Hematopoietic multipotent progenitor cell treated with erythropoietin and hydrocortisone succinate and interleukin-3 and kit ligand, for 4 days (in vitro differentiated cells): ENCODE measurements around the gene PCF11.
A peak's percentile ranks its signal among the peaks of the same experiment; 100 is the strongest.

ENCODE experiments used
- DNase-seq: peaks from one replicate; pipeline ENCODE4 v3.0.0-alpha.2; 2015

Gene PCF11

DNA sequence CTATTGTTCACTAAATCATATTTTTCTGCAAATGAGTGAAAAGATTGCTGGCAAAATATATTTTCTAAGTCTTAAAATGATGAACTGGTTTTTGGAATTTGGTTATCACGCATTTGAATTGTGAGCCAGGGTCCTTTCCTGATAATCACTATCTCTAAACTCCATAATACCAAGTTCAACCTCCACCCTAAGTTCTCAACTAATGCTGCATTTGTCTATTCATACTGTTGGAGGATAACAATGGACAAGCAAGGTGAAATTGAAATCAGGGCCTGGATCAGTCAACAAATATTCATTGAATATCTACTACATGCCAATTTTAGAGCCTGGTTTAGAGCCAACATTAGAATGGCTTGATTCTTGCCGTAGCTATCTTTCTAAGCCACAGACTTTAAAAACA is 4.7 kb upstream of the PCF11 start:
- DNase-seq: peak; percentile 24

DNA sequence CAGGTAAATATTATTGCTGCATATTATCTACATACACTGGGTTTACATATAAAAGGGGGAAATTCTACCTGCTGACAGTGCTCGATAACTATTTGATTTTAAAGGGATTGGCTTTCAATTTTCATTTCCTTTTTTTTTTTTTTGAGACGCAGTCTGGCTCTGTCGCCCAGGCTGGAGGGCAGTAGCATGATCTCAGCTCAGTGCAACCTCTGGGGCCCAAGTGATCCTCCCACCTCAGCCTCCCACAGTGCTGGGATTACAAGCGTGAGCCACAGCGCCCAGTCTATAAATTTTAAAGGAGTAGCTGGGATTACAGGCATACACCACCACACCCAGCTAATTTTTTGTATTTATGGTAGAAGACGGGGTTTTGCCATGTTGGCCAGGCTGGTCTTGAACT is 3.2 kb upstream of the PCF11 start:
- DNase-seq: no peak

- peak; percentile 100 for DNase-seq
Measured at GRCh38 chr11:83156144-83156995, 561 bp upstream of the PCF11 start.

DNA sequence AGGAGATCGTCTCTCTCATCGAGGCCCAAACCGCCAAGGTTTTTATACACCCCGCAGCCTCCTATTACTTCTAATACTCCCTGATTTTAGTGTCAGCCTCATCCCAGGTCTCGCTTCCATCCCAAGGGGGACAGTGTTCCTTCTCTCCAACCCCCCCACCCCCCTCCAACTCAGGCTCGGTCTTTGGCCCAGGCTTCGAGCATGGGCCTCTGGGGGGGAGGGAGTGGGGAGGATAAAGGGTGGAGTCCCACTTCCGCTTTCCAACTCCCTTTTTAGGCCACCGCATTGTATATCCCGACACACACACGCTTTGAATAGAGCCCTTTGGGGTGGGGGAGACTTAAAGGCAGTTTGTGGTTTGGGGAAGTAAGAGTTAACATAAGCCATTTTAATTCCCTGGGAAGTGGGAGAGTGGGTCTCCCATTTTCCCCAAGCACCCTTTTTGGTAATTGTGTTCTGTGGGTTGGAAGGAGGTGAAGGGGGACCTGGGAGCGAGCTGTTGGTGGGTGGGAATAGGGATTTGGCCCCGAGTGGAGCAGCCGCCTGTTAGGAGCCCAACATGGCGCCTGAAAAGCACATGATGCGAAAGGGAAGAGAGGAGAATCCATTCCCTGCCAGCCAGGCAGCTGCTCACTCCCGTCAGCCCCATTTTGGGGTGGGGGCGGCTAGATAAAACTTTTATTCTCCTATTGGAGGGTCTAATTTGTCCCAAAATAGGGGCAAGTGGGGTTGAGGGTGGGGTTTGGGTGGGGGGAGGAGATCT is 844 bp downstream of the PCF11 start:
- DNase-seq: peak; percentile 91

DNA sequence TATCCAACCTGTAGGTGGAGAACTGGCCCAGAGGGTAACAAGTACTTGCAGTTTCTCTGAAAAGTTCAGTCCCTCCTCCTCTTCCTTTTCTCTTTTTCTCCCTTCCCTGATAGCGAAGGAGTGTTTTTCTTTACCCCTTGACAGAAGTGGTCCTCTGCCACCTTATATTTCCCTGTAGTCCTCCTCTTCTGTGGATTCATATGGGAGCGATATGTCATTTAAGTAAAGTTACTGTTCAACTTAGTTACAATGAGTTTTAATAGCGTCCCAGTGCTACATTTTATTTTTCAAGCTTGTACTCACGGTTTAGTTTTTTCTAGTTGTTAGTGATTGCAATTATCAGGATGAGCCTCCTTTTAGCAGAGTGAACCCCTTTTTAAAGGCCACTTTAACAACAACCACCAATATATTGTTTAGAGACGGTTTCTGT is 1.4 kb downstream of the PCF11 start:
- DNase-seq: no peak

DNA sequence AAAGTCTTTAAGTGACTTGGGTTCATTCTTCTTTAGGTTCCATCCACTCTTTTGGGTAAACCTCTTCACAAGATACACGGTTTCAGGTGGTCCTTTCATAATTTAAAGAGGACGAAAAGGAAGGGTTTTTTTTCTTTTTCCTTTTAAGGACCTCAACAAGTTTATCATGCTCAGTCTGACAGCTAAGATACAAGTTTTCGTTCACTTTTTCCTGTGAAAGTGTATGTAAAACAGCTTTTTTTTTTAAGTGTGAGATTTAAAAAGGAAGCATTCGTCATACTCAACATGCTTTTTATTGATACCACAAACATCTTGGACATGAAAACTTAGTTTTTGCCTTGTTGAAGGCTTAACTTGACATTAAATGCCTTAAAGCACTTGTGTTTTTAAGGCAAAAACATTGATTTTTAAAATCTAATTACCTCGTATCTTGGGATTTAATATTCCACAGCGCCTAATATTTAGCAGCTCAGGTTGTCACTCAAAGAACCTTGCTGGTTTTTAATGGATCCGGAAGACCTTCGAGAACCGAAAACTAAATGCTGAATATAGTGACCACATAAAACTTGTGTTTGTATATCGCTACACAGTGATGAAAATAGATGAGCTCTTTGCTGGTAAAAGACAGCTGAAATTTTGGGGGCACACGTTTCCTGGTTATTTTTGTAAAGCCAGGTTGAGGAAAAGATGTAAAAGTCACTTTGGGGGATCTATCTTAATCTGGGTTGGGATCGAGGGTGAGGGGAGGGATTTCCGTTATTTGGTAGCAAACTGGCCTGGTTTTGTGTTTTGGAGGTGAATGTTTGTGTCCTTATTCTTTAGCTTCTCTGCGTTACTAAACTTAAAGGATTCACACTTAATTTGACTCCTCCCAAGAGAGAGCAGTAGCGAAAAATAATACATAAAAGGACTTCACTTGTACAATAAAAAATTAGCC is 2.3 kb downstream of the PCF11 start:
- no peak for DNase-seq

DNA sequence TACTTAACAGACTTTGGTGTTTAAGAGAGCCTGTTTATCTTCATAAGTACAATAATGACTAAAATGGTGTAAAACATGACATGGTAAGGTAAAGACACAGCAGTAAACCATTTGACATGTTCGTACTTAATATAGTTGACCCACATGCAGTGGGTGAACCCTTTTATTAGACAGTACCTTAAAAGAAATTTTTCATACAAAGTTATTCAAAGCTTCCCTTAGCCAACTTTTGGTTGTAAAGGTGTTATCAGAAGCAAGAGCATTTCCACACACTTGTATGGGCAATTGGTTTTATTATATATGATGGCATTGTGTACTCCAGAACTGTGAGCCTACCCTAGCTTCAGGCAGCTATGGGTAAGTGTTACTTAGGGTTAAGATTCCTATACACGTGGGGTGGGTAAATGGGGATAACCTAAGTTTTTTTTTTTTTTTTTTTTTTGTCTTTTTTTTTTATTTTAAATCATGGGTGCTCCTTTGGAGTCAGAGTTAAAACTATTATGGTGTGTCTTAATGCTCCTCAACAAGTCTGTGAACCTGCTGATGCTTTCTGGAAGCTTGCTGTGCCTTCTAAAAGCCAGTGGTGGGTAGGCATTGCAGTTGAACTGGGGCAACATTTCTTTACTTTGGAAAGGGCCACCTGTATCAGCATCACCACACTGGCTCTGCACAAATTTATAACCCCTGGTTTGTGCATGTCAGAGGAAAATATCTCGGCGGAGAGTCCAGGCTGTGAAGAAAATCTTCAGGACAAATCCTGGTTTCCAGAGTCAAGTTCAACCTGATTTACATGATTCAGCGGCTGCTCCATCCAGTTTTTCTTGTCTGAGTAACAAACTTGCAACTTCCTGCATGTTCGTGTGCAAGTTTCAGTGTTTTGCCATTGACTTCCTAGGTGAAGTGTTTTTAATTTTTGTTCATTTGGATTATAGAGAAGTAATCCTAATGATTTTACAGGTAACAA is 3.3 kb downstream of the PCF11 start:
- DNase-seq: peak; percentile 35

GRCh38 chr11:83161610-83162199 is 4.8 kb downstream of the PCF11 start:
- no peak for DNase-seq

GRCh38 chr11:83162377-83162776 is 5.4 kb downstream of the PCF11 start:
- peak; percentile 29 for DNase-seq

GRCh38 chr11:83166193-83166866 is 9.4 kb downstream of the PCF11 start:
- no peak for DNase-seq

DNA sequence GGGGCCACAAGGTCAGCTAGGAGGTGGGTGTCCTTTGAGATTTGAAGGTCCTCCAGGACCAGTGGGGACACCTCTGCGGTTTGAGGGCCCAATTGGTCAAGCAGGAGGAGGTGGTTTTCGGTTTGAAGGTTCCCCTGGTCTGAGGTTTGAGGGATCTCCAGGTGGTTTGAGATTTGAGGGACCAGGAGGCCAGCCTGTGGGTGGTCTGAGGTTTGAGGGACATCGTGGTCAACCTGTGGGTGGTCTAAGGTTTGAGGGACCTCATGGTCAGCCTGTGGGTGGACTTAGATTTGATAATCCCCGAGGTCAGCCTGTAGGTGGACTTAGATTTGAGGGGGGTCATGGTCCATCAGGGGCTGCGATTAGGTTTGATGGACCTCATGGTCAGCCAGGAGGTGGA is 11.8 kb downstream of the PCF11 start:
- no peak for DNase-seq

GRCh38 chr11:83170865-83171264 is 13.9 kb downstream of the PCF11 start:
- no peak for DNase-seq

- DNase-seq: no peak
Measured at GRCh38 chr11:83172551-83172950, 15.6 kb downstream of the PCF11 start.

DNA sequence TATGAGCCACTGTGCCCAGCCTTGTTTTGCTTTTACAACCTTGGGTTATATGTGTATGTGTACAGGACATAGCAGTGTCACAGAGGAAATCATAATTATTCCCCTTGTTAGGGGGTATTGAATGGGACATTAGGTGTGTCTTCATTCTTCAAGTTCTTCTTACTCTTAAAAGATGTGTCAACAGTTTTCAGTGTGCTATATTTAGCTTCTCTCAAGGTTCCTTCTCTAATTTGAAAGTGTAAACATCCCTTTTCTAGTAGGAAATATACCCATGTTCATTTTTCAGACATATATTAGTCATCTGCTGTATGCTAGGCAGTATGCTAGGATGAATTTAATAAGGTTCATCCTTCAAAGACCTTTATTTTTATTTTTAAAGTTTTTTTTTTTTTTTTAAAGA is 17.1 kb downstream of the PCF11 start:
- no peak for DNase-seq

GRCh38 chr11:83175815-83176214 is 18.9 kb downstream of the PCF11 start:
- DNase-seq: no peak

- no peak for DNase-seq
Measured at GRCh38 chr11:83181815-83182214, 24.9 kb downstream of the PCF11 start.

DNA sequence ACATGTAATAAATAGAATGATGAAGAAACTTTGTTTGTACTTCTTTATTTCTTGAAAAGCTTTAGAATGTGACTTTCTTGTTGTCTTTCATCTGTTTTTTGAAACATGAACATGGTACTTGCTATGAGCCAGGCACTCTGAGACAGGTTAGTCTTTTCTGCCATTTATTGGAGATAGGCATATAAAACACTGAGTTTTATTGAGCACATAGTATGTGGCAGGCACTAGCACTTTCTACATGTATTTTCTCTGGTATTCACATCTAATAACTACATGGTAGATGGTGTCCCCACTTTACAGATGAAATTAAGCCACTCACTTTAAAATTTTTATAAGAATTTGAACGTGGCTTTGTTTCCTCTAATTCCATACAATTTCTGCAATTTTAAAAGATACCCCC is 28.8 kb downstream of the PCF11 start:
- no peak for DNase-seq

DNA sequence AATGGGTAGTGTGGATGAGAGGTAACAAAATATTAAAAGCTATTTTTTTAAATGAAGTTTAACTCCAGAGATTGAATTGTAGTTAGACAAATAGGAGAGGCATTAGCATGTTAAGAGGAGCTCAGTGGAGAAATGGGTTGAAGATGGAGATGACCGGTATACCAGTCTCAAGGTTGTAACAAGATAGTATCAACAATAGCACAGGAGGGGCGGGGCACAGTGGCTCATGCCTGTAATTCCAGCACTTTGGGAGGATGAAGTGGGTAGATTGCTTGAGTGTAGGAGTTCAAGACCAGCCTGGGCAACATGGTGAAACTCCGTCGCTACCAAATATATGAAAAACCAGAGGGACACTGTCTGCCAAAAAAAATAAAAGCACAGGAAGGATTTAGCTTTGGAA is 30.5 kb downstream of the PCF11 start:
- DNase-seq: peak; percentile 27

GRCh38 chr11:83191491-83191890 is 34.6 kb downstream of the PCF11 start:
- DNase-seq: no peak

DNA sequence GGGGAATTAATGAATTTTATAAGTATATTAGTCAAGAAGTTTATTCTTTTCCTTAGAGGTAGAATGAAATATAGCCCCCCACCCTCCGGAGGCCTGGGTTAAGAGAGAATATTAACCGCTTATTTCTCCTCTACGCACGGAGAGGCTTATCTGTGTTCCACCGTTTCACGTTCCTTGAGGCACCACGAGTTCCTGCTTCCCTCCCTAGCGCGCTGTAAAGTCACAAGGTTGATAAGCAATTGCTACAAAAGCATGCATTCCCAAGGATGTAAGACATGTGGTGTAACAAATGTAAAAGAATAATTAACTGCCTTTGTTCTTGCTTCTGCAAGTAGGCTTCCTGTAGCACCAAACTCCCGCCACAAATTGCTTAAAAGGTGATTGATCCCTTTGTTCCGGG is 35.1 kb downstream of the PCF11 start:
- DNase-seq: peak; percentile 48
